GM18508 (cell line): ENCODE results near the gene SLIT1.

ENCODE experiments used
- ATAC-seq: cut with Tn5 transposase; IDR thresholded peaks from one replicate; pipeline ENCODE4 v1.9.1; 2021; ENCODE audit warnings: moderate number of reproducible peaks; ENCODE audit not compliant: insufficient read depth, unreplicated experiment

Gene SLIT1

GRCh38 chr10:97069576-97070362 is 116.0 kb downstream of the SLIT1 start:
- ATAC-seq: no peak

GRCh38 chr10:97069026-97069425 is 116.7 kb downstream of the SLIT1 start:
- ATAC-seq: no peak

GRCh38 chr10:97067716-97068391 is 117.9 kb downstream of the SLIT1 start:
- no peak for ATAC-seq

GRCh38 chr10:97066877-97067555 is 118.7 kb downstream of the SLIT1 start:
- no peak for ATAC-seq

- no peak for ATAC-seq
Observed at GRCh38 chr10:97065686-97066660, 119.8 kb downstream of the SLIT1 start.

GRCh38 chr10:97065128-97065527 is 120.6 kb downstream of the SLIT1 start:
- no peak for ATAC-seq

GRCh38 chr10:97063983-97064837 is 121.5 kb downstream of the SLIT1 start:
- no peak for ATAC-seq

GRCh38 chr10:97063271-97063982 is 122.3 kb downstream of the SLIT1 start:
- ATAC-seq: no peak

GRCh38 chr10:97062456-97062855 is 123.3 kb downstream of the SLIT1 start:
- no peak for ATAC-seq

- ATAC-seq: no peak
Observed at GRCh38 chr10:97062046-97062445, 123.7 kb downstream of the SLIT1 start.

- ATAC-seq: no peak
Observed at GRCh38 chr10:97061423-97061822, 124.3 kb downstream of the SLIT1 start.

GRCh38 chr10:97060441-97061084 is 125.2 kb downstream of the SLIT1 start:
- no peak for ATAC-seq

- no peak for ATAC-seq
Observed at GRCh38 chr10:97059872-97060205, 125.9 kb downstream of the SLIT1 start.

GRCh38 chr10:97059006-97059871 is 126.5 kb downstream of the SLIT1 start:
- ATAC-seq: no peak

- no peak for ATAC-seq
Observed at GRCh38 chr10:97058521-97058920, 127.2 kb downstream of the SLIT1 start.

GRCh38 chr10:97057491-97058235 is 128.1 kb downstream of the SLIT1 start:
- ATAC-seq: no peak
